PFSK-1 (cell line): ENCODE measurements around the gene SNU13.

Experiments
- SIN3A ChIP-seq: IDR thresholded peaks from 2 replicates; pipeline ENCODE4 v1.6.1; 2012; ENCODE audit warnings: mild to moderate bottlenecking, low read length, moderate library complexity, borderline replicate concordance; ENCODE audit not compliant: insufficient read depth
- TF ChIP-seq, protein P1 (sequence below), 2 experiments: IDR thresholded peaks; 2 replicates each; pipeline versions ENCODE4 v1.6.1 to v1.8.0; 2011 to 2012; ENCODE audit warnings: low read depth in 2 of 2, low read length in 2 of 2, control low read depth in 1 of 2, inconsistent platforms in 1 of 2, mild to moderate bottlenecking in 1 of 2, moderate library complexity in 1 of 2; ENCODE audit not compliant: insufficient read depth in 1 of 2

DNA sequence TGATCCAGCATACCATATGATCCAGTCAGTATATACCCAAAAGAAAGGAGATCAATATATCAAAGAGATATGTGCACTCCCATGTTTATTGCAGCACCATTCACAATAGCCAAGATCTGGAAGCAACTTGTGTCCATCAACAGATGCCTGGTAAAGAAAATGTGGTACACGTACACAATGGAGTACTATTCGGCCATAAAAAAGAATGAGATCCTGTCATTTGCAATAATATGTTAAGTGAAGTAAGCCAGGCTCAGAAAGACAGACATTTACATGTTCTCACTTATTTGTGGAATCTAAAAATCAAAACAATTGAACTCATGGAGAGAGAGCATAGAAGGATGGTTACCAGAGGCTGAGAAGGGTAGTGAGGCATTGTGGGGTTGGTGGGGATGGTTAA, 27.0 kb downstream of the SNU13 start:
- TF ChIP-seq, protein P1, sequence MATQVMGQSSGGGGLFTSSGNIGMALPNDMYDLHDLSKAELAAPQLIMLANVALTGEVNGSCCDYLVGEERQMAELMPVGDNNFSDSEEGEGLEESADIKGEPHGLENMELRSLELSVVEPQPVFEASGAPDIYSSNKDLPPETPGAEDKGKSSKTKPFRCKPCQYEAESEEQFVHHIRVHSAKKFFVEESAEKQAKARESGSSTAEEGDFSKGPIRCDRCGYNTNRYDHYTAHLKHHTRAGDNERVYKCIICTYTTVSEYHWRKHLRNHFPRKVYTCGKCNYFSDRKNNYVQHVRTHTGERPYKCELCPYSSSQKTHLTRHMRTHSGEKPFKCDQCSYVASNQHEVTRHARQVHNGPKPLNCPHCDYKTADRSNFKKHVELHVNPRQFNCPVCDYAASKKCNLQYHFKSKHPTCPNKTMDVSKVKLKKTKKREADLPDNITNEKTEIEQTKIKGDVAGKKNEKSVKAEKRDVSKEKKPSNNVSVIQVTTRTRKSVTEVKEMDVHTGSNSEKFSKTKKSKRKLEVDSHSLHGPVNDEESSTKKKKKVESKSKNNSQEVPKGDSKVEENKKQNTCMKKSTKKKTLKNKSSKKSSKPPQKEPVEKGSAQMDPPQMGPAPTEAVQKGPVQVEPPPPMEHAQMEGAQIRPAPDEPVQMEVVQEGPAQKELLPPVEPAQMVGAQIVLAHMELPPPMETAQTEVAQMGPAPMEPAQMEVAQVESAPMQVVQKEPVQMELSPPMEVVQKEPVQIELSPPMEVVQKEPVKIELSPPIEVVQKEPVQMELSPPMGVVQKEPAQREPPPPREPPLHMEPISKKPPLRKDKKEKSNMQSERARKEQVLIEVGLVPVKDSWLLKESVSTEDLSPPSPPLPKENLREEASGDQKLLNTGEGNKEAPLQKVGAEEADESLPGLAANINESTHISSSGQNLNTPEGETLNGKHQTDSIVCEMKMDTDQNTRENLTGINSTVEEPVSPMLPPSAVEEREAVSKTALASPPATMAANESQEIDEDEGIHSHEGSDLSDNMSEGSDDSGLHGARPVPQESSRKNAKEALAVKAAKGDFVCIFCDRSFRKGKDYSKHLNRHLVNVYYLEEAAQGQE (IDR thresholded peaks at IDR 0.05; ENCODE audit: insufficient read depth in 1 of 2, low read depth in 2 of 2, low read length in 2 of 2): no peak
- TF ChIP-seq SIN3A: no peak
